SU-DHL-6 (cell line): ENCODE measurements around the gene ATG4A.

Experiments
- H2AFZ ChIP-seq: fragments of 200-600 bp; sonication (generic); 2 replicates; pipeline ENCODE4 v1.6.1; 2014; ENCODE audit warnings: low read depth, mild to moderate bottlenecking, moderate library complexity, mixed read lengths, antibody characterized with exemption, low read length; ENCODE audit not compliant: severe bottlenecking
- H3F3A ChIP-seq: fragments of 200-600 bp; shearing (Covaris generic); 2 replicates; pipeline ENCODE4 v1.6.0; 2016; ENCODE audit warnings: antibody characterized with exemption, mild to moderate bottlenecking; ENCODE audit not compliant: insufficient read depth
- H3K27ac ChIP-seq: fragments of 200-600 bp; sonication (generic); 2 replicates; pipeline ENCODE4 v1.5.1; 2016; ENCODE audit warnings: low read depth, mild to moderate bottlenecking, low read length, moderate library complexity, mixed read lengths
- H3K27me3 ChIP-seq: fragments of 200-600 bp; sonication (generic), shearing (Covaris generic); 2 replicates; pipeline ENCODE4 v1.6.0; 2014; ENCODE audit warnings: mild to moderate bottlenecking, low read length
- H3K36me3 ChIP-seq: fragments of 200-600 bp; sonication (generic); 2 replicates; pipeline ENCODE4 v1.6.1; 2014; ENCODE audit warnings: mild to moderate bottlenecking, low read length, mixed read lengths
- H3K4me2 ChIP-seq: fragments of 300-600, 200-600 bp; shearing (Covaris generic), sonication (generic); 2 replicates; pipeline ENCODE4 v1.6.0; 2014; ENCODE audit warnings: low read length, low read depth, mild to moderate bottlenecking; ENCODE audit not compliant: poor library complexity, severe bottlenecking
- H3K4me3 ChIP-seq: fragments of 200-600 bp; sonication (generic); 2 replicates; pipeline ENCODE4 v1.5.1; 2014; ENCODE audit warnings: antibody characterized with exemption, low read length, mild to moderate bottlenecking, mixed read lengths; ENCODE audit not compliant: insufficient read depth, poor library complexity, severe bottlenecking
- H3K79me2 ChIP-seq: fragments of 200-600 bp; sonication (generic); 2 replicates; pipeline ENCODE4 v1.6.1; 2014; ENCODE audit warnings: mild to moderate bottlenecking, low read length, moderate library complexity; ENCODE audit not compliant: insufficient read depth
- H3K9ac ChIP-seq: fragments of 200-600 bp; sonication (generic); 2 replicates; pipeline ENCODE4 v1.7.0; 2014; ENCODE audit warnings: mild to moderate bottlenecking, low read length
- H3K9me2 ChIP-seq: fragments of 200-600 bp; sonication (generic); replicated peaks from 2 replicates; pipeline ENCODE4 v1.6.1; 2014; ENCODE audit warnings: low read length; ENCODE audit not compliant: insufficient read depth
- H3K9me3 ChIP-seq: fragments of 200-600 bp; sonication (generic); 2 replicates; pipeline ENCODE4 v1.6.1; 2014; ENCODE audit warnings: low read length, mixed read lengths; ENCODE audit not compliant: insufficient read depth
- H4K20me1 ChIP-seq: fragments of 200-600 bp; sonication (generic); 2 replicates; pipeline ENCODE4 v1.6.1; 2014; ENCODE audit warnings: low read depth, mild to moderate bottlenecking, antibody characterized with exemption, low read length, moderate library complexity, mixed read lengths
- CTCF ChIP-seq: fragments of 200-600 bp; sonication (generic); IDR thresholded peaks from one replicate; pipeline ENCODE4 v1.5.1; 2017; ENCODE audit warnings: antibody characterized with exemption, mild to moderate bottlenecking, low read length, moderate library complexity; ENCODE audit not compliant: insufficient read depth, poor library complexity, severe bottlenecking
- EZH2phosphoT487 ChIP-seq: fragments of 200-600 bp; sonication (generic), shearing (Covaris generic); conservative IDR thresholded peaks from 2 replicates; pipeline ENCODE4 v1.6.1; 2018; ENCODE audit warnings: mild to moderate bottlenecking, antibody characterized with exemption, low read length, moderate library complexity, mixed read lengths

ATG4A gene

DNA sequence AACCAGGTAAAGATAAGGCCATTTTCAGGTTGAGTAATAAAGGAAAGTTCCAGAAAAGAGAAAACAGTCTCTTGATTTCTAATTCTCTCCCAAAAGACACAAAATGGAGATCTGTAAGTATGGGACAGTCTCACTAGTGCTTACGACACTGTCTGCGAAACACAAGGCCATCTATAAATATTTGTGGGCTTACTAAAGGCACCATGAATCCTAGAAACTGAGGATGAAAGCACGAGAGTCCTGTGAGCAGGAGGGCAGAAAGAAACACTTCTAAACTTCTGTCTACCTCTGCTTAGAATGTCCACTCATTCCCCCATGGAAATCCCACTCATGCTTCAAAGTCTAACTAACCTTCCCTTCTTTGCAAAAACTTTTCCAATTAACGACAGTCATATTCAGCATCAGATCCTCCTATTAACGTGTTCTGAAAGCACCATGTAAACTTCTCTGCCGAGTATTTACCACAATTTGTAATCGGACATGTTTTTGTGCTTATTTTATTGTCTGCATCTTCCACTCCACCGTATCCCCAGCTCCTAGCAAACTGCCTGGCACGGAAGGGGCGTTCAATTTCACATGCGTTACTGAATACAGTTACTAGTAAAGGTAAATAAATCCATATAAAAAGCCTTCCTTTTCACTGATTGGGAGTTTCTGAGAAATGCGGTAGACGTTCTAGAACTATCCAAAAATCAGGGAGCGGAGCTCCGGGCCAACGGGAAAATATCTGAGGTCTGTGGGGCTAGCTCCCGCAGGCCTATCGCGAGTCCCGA, 901 bp upstream of the ATG4A start:
- Histone ChIP-seq H3K4me3 (peak overlapping the region; percentile 87), H3K9ac (peak overlapping the region; percentile 75), H3K36me3 (no peaks in the 10 kb centered on the region), H2AFZ (peak overlapping the region; percentile 48), H4K20me1 (no peaks in the 10 kb centered on the region), H3K27ac (peak overlapping the region; percentile 55), H3K9me3 (no peaks in the 10 kb centered on the region), H3K9me2 (no peaks in the 10 kb centered on the region), H3K27me3 (no peaks in the 10 kb centered on the region), H3K79me2 (peaks cover 20% of the 10 kb centered on the region), H3F3A (no peaks in the 10 kb centered on the region), H3K4me2 (peak overlapping the region; percentile 91)
- TF ChIP-seq CTCF: no peak
- no peak for TF ChIP-seq EZH2phosphoT487

GRCh38 chrX:108091878-108092291, 307 bp downstream of the ATG4A start:
- Histone ChIP-seq H3K79me2 (peaks cover 20% of the 10 kb centered on the region), H3K36me3 (no peaks in the 10 kb centered on the region), H3K27ac (no peak overlapping the region), H3K4me2 (peak overlapping the region; percentile 81), H3K27me3 (no peaks in the 10 kb centered on the region), H3F3A (no peaks in the 10 kb centered on the region), H3K9me2 (no peaks in the 10 kb centered on the region), H4K20me1 (no peaks in the 10 kb centered on the region), H3K9ac (peak overlapping the region; percentile 65), H2AFZ (peak overlapping the region; percentile 87), H3K9me3 (no peaks in the 10 kb centered on the region), H3K4me3 (peak overlapping the region; percentile 87)
- TF ChIP-seq CTCF: no peak

DNA sequence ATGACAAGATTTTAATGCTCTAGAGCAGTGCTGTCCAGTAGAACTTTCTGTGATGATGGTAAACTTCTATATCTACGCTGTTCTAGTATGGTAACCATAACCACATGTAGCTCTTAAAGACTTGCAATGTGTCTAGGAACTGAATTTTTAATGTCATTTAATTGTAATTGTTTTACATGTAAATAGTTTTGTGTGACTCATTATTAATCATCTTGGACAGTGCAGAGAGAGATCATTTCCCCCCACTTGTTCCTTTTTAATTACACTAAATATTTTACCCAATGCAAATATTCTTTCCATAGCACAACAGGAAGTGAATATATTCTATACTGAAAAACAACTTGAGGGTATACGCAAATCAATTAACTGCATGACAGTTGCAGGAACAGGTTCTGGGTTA, 5.8 kb downstream of the ATG4A start:
- Histone ChIP-seq H2AFZ (no peak overlapping the region), H3K27me3 (no peaks in the 10 kb centered on the region)
- no peak for TF ChIP-seq CTCF
- TF ChIP-seq EZH2phosphoT487: no peak

More for the DNA sequence above, 5.8 kb downstream of the ATG4A start:
- Histone ChIP-seq H4K20me1 (no peaks in the 10 kb centered on the region), H3K27ac (no peak overlapping the region), H3K36me3 (no peaks in the 10 kb centered on the region), H3K9me2 (no peaks in the 10 kb centered on the region), H3K4me3 (no peak overlapping the region), H3K9me3 (no peaks in the 10 kb centered on the region), H3K9ac (no peak overlapping the region), H3K79me2 (peaks cover 7% of the 10 kb centered on the region; the same call in 1 of the 2 replicates), H3K4me2 (no peak overlapping the region), H3F3A (no peaks in the 10 kb centered on the region)
